ENCODE data around the gene PIEZO2. TPM values are rescaled to one million over a fixed set of nuclear protein-coding genes. Genes with fewer than 3 reads are reported as not detected.

PIEZO2 gene
- total and polyA plus RNA-seq, 2 of the 8 experiments (the other 6 are each of a cell fraction or from before 2014, with no cell fraction given): 4.7 to 16.5 TPM

DNA sequence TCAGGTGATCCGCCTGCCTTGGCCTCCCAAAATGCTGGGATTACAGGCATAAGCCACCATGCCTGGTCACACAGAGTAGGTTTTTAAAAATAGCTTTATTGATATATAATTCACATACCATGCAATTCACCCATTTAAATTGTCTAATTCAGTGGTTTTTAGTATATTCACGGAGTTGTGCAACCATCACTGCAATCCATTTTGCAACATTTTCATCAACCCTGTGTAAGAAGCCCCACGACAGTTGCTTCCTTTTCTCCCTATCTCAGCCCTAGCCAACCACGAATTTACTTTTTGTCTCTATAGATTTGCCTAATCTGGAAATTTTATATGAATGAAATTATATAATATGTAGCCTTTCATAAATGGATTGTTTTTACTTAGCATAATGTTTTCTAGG, 357.2 kb downstream of the PIEZO2 start:
- no peak overlapping the region for H4K91ac ChIP-seq (replicated peaks; ENCODE audit: insufficient read length, low read length)
- no peaks in the 10 kb centered on the region for H3K4me1 ChIP-seq (replicated peaks in 1 of 4; ENCODE audit: control insufficient read depth in 3 of 4, insufficient read depth in 4 of 4, low read length in 3 of 4)
- no peaks in the 10 kb centered on the region for H3K23me2 ChIP-seq (ENCODE audit: low read depth, low read length)
- H2BK12ac ChIP-seq (ENCODE audit: low read depth, low read length): no peak overlapping the region
- H3K4me3 ChIP-seq (ENCODE audit: extremely low read depth in 1 of 4, insufficient read depth in 2 of 4, low read depth in 3 of 4, low read length in 4 of 4): no peak overlapping the region
- no peak overlapping the region for H3K18ac ChIP-seq (ENCODE audit: extremely low read depth, low read length)
- POLR2A ChIA-PET (ENCODE audit: partially characterized antibody): no interaction called here
- H2AK5ac ChIP-seq (ENCODE audit: low read depth, low read length): no peak overlapping the region
- no peak for DNase-seq (ENCODE audit: low read depth in 1 of 2, low spot score in 2 of 2)
- no peak overlapping the region for H2BK15ac ChIP-seq (ENCODE audit: low read length)
- H3K79me2 ChIP-seq (ENCODE audit: control insufficient read depth in 1 of 2, insufficient read depth in 2 of 2, low read length in 2 of 2): no peaks in the 10 kb centered on the region
- H3K14ac ChIP-seq (ENCODE audit: insufficient read length): no peak overlapping the region
- WGBS, 2 experiments (ENCODE audit: extremely low coverage in 1 of 2, insufficient coverage in 1 of 2, insufficient read length in 1 of 2, insufficient replicate concordance in 2 of 2, low coverage in 1 of 2, low lambda C conversion rate in 2 of 2, missing lambda C conversion rate in 1 of 2): 90% methylated on average over 4 of the region's 4 CpGs; no CpG with 5 or more reads in 1 of the 2 experiments
- H4K5ac ChIP-seq (ENCODE audit: insufficient read length, low read depth, low read length): no peak overlapping the region
- H3K27me3 ChIP-seq (replicated peaks in 1 of 4; ENCODE audit: control insufficient read depth in 3 of 4, extremely low read depth in 1 of 4, insufficient read depth in 3 of 4, low read length in 3 of 4): no peaks in the 10 kb centered on the region
- no peak overlapping the region for H3K23ac ChIP-seq (ENCODE audit: insufficient read length)
- no peaks in the 10 kb centered on the region for H3K36me3 ChIP-seq (ENCODE audit: control insufficient read depth in 2 of 4, insufficient read depth in 4 of 4, low read length in 3 of 4)
- H2BK5ac ChIP-seq (ENCODE audit: low read depth, low read length): no peak overlapping the region
- H2BK20ac ChIP-seq (ENCODE audit: low read length): no peak overlapping the region
- H4K20me1 ChIP-seq (replicated peaks in 1 of 2; ENCODE audit: control insufficient read depth in 1 of 2, insufficient read depth in 2 of 2, low read length in 2 of 2): no peaks in the 10 kb centered on the region
- no peak overlapping the region for H3K4ac ChIP-seq (replicated peaks; ENCODE audit: insufficient read length, low read depth, low read length)
- no peak for TF ChIP-seq BACH1 (IDR thresholded peaks at IDR 0.05; ENCODE audit: low read length)
- no peak for TF ChIP-seq KDM1A (IDR thresholded peaks at IDR 0.05; ENCODE audit: borderline replicate concordance, low read length)
- TF ChIP-seq, protein P1, sequence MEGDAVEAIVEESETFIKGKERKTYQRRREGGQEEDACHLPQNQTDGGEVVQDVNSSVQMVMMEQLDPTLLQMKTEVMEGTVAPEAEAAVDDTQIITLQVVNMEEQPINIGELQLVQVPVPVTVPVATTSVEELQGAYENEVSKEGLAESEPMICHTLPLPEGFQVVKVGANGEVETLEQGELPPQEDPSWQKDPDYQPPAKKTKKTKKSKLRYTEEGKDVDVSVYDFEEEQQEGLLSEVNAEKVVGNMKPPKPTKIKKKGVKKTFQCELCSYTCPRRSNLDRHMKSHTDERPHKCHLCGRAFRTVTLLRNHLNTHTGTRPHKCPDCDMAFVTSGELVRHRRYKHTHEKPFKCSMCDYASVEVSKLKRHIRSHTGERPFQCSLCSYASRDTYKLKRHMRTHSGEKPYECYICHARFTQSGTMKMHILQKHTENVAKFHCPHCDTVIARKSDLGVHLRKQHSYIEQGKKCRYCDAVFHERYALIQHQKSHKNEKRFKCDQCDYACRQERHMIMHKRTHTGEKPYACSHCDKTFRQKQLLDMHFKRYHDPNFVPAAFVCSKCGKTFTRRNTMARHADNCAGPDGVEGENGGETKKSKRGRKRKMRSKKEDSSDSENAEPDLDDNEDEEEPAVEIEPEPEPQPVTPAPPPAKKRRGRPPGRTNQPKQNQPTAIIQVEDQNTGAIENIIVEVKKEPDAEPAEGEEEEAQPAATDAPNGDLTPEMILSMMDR (IDR thresholded peaks at IDR 0.05; ENCODE audit: control extremely low read depth in 1 of 3, insufficient read depth in 1 of 3, low read depth in 1 of 3, low read length in 3 of 3): no peak
- no peak for TF ChIP-seq SP1 (IDR thresholded peaks at IDR 0.05; ENCODE audit: low read depth, low read length)
- no peak for TF ChIP-seq HDAC6 (IDR thresholded peaks at IDR 0.05; ENCODE audit: low read depth, low read length)
- TF ChIP-seq CHD1 (IDR thresholded peaks at IDR 0.05; ENCODE audit: low read depth, low read length): no peak
- TF ChIP-seq BCL11A (IDR thresholded peaks at IDR 0.05; ENCODE audit: low read depth in 2 of 2, low read length in 2 of 2): no peak
- TF ChIP-seq PHF8 (conservative IDR thresholded peaks at IDR 0.05; ENCODE audit: low read depth, low read length): no peak
- no peaks in the 10 kb centered on the region for H3K79me1 ChIP-seq (ENCODE audit: low read depth, low read length)
- no peak overlapping the region for H2BK120ac ChIP-seq (replicated peaks; ENCODE audit: low read depth, low read length)
- no peak overlapping the region for H3K27ac ChIP-seq (ENCODE audit: low read depth, low read length)
- no peak overlapping the region for H3K9ac ChIP-seq (replicated peaks in 1 of 4; ENCODE audit: extremely low read depth in 1 of 4, low read depth in 3 of 4, low read length in 3 of 4)
- H4K8ac ChIP-seq (ENCODE audit: extremely low read depth, insufficient read depth, low read length): no peak overlapping the region
- no peak for FAIRE-seq
- CTCF ChIA-PET (ENCODE audit: partially characterized antibody): no interaction called here
- H3K56ac ChIP-seq (replicated peaks; ENCODE audit: insufficient read length, low read depth, low read length): no peak overlapping the region
- H2AFZ ChIP-seq (ENCODE audit: low read length): no peak overlapping the region
- H3K9me3 ChIP-seq (ENCODE audit: insufficient read depth in 2 of 2, low read depth in 1 of 2, low read length in 1 of 2): no peaks in the 10 kb centered on the region
- no peak overlapping the region for H3K4me2 ChIP-seq (ENCODE audit: insufficient read depth in 1 of 2, low read depth in 2 of 2, low read length in 2 of 2)
